HG03108 (cell line): Measurements from ENCODE around the gene DTD2.
"Not testable (repeated sequence)": the region's sequence is repeated elsewhere in the genome, so short reads cannot be mapped to it uniquely, and the experiment has no call there.

Experiments
- ATAC-seq: cut with Tn5 transposase; IDR thresholded peaks from one replicate; pipeline ENCODE4 v1.9.1; 2021; ENCODE audit warnings: moderate library complexity; ENCODE audit not compliant: unreplicated experiment

Gene DTD2

GRCh38 chr14:31456841-31457664 lies at the start of gene DTD2:
TSS of gene DTD2 (minus strand) at chr14:31457506. CDS start at chr14:31457393, 113 bp downstream.
- peak; percentile 99 for ATAC-seq

GRCh38 chr14:31505411-31505810 lies 48.1 kb upstream of the DTD2 start:
- ATAC-seq, result no peak

GRCh38 chr14:31501870-31502269 lies 44.6 kb upstream of the DTD2 start:
- no peak for ATAC-seq

- no peak for ATAC-seq
These were observed 35.6 kb upstream of the DTD2 start for GRCh38 chr14:31492759-31493498.

- peak; percentile 55 for ATAC-seq
These were observed 32.4 kb upstream of the DTD2 start for GRCh38 chr14:31489691-31490090.

- no peak for ATAC-seq
These were observed 30.6 kb upstream of the DTD2 start, which contains the start of gene GPR33 for GRCh38 chr14:31487886-31488285. TSS of gene GPR33 (minus strand) at chr14:31488039. CDS start at chr14:31483965, 4,074 bp downstream.

GRCh38 chr14:31486764-31487163 lies 29.5 kb upstream of the DTD2 start:
- no peak for ATAC-seq

- no peak for ATAC-seq
These were observed 27.4 kb upstream of the DTD2 start for GRCh38 chr14:31484754-31485153.

- no peak for ATAC-seq
These were observed 22.9 kb upstream of the DTD2 start for GRCh38 chr14:31480156-31480555.

GRCh38 chr14:31479027-31479426 lies 21.7 kb upstream of the DTD2 start:
- no peak for ATAC-seq

GRCh38 chr14:31477248-31477647 lies 19.9 kb upstream of the DTD2 start:
- no peak for ATAC-seq

- ATAC-seq, result no peak
These were observed 19.0 kb upstream of the DTD2 start for GRCh38 chr14:31476131-31476866.

GRCh38 chr14:31466554-31466953 lies 9.2 kb upstream of the DTD2 start:
- ATAC-seq, result no peak

GRCh38 chr14:31465111-31465510 lies 7.8 kb upstream of the DTD2 start:
- no peak for ATAC-seq

GRCh38 chr14:31462450-31462849 lies 5.1 kb upstream of the DTD2 start:
- not testable (repeated sequence) for ATAC-seq

- ATAC-seq, result no peak
These were observed 4.2 kb upstream of the DTD2 start for GRCh38 chr14:31461545-31461944.

GRCh38 chr14:31457665-31458659 lies 656 bp upstream of the DTD2 start:
- no peak for ATAC-seq

GRCh38 chr14:31449971-31450610 lies 7.2 kb downstream of the DTD2 start:
- no peak for ATAC-seq

- ATAC-seq, result no peak
These were observed 8.2 kb downstream of the DTD2 start for GRCh38 chr14:31449136-31449535.

- ATAC-seq, result no peak
These were observed 11.6 kb downstream of the DTD2 start for GRCh38 chr14:31445703-31446102.
